ENCODE measurements around the gene ATP5MC2.
"Not testable (repeated sequence)": the region's sequence is repeated elsewhere in the genome, so short reads cannot be mapped to it uniquely, and the experiment has no call there.

Gene ATP5MC2

DNA sequence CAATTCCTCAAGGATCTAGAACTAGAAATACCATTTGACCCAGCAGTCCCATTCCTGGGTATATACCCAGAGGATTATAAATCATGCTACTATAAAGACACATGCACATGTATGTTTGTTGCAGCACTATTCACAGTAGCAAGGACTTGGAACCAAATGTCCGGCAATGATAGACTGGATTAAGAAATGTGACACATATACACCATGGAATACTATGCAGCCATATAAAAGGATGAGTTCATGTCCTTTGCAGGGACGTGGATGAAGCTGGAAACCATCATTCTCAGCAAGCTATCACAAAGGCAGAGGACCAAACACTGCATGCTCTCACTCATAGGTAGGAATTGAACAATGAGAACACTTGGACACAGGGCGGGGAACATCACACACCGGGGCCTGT is 29.6 kb downstream of the ATP5MC2 start:
- H3K27ac Mint-ChIP-seq; H3K4me3 Mint-ChIP-seq; H3K36me3 Mint-ChIP-seq (ENCODE audit: low read depth); H3K4me1 Mint-ChIP-seq (ENCODE audit: low read depth); H3K9me3 Mint-ChIP-seq; H3K27me3 Mint-ChIP-seq (ENCODE audit: low read depth): not testable (repeated sequence)

DNA sequence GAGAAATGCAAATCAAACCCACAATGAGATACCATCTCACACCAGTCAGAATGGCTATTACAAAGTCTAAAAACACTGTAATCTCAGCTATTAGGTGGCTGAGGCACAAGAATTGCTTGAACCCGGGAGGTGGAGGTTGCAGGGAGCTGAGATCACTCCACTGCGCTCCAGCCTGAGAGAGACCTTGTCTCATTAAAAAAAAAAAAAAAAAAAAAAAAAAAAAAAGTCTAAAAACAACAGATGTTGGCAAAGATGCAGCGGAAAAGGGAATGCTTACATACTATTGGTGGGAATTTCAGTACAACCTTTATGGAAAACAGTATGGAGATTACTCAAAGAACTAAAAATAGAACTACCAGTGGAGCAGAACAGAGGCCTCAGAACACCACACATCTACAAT is 30.7 kb downstream of the ATP5MC2 start:
- Mint-ChIP-seq H3K4me3 (no peak overlapping the region), H3K36me3 (ENCODE audit: low read depth) (no peaks in the 10 kb centered on the region), H3K27ac (no peak overlapping the region), H3K4me1 (ENCODE audit: low read depth) (no peaks in the 10 kb centered on the region), H3K27me3 (ENCODE audit: low read depth) (peaks cover 6% of the 10 kb centered on the region), H3K9me3 (no peaks in the 10 kb centered on the region)

DNA sequence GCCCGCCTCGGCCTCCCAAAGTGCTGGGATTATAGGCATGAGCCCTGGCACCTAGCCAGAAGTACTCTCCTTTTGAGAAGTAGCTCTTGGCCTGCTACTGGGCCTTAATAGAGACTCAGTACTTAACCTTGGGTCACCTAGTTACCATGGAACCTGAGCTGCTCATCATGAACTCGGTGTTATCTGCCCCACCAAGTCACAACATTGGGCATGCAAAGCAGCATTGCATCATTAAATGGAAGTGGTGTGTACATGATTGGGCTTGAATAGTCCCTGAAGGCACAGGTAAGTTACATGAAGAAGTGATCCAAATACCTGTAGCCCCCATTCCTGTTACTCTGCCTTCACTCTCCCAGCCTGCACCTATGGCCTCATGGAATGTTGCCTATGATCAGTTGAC is 31.8 kb downstream of the ATP5MC2 start:
- H3K9me3 Mint-ChIP-seq, result no peaks in the 10 kb centered on the region
- H3K36me3 Mint-ChIP-seq (ENCODE audit: low read depth), result no peaks in the 10 kb centered on the region
- peaks cover 6% of the 10 kb centered on the region for H3K27me3 Mint-ChIP-seq (ENCODE audit: low read depth)
- H3K4me3 Mint-ChIP-seq, result no peak overlapping the region
- H3K4me1 Mint-ChIP-seq (ENCODE audit: low read depth), result no peaks in the 10 kb centered on the region
- H3K27ac Mint-ChIP-seq, result no peak overlapping the region

DNA sequence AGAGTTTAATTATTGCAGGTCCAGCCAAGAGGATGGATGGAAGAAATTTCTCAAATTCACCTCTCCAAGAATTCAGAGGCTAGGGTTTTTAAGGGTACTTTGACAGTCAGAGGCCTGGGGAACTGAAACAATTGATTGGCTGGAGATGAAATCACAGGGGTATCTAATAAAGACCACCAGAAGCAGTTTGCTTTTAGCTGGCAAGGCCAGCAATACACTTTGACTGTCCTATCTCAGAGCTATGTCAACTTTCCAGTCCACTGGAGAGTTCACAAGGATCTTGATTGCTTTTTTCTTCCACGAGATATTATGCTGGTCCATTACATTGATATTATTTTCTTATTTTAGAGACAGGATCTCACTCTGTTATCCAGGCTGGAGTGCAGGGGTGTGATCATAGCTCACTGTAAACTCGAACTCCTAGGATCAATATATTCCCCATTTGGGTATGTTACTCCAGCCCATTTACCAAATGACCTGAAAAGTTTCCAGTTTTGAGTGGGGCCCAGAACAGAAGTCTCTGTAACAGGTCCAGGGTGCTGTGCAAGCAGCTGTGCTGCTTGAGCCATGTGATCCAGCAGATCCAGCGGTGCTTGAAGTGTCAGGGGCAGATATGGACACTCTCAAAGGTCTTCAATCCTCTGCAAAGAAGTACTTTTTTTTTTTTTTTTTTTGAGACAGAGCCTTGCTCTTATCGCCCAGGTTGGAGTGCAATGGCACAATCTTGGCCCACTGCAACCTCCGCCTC is 32.5 kb downstream of the ATP5MC2 start:
- Mint-ChIP-seq H3K4me1 (ENCODE audit: low read depth) (no peaks in the 10 kb centered on the region), H3K9me3 (no peaks in the 10 kb centered on the region), H3K4me3 (no peak overlapping the region), H3K36me3 (ENCODE audit: low read depth) (no peaks in the 10 kb centered on the region), H3K27ac (no peak overlapping the region), H3K27me3 (ENCODE audit: low read depth) (peaks cover 6% of the 10 kb centered on the region)

DNA sequence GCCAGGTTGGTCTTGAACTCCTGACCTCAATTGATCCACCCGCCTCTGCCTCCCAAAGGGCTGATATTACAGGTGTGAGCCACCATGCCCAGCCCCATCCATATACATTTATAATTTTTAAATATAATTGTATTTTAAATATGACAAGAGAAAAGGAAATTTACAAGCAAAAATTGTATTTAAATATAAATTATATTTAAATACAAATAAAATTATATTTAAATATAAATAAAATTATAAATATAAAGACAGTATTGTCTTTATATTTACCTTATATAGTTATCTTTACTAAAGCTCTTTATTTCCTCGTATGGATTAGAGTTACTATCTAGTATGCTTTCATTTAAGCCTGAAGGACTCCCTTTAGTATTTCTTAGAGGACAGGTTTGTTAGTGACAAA is 37.8 kb downstream of the ATP5MC2 start:
- Mint-ChIP-seq H3K27me3 (ENCODE audit: low read depth) (peaks cover 3% of the 10 kb centered on the region), H3K4me3 (no peak overlapping the region), H3K36me3 (ENCODE audit: low read depth) (no peaks in the 10 kb centered on the region)

DNA sequence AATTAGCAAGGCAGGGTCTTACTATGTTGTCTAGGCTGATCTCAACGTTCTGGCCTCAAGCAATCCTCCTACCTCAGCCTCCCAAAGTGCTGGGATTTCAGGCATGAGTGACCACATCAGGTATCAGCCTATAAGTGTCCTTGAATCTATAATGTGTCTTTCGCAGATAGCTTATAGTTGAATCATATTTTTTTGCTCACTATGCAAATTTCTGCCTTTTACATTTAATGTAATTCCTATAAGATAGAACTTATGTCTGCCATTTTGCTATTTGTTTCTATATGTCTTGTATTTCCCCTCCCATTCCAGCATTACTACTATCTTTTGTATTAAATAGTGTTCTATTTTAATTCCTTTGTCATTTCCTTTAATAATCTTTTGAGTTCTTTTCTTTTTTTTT is 39.2 kb downstream of the ATP5MC2 start:
- H3K27me3 Mint-ChIP-seq (ENCODE audit: low read depth), result peaks cover 6% of the 10 kb centered on the region

More for the DNA sequence above, 37.8 kb downstream of the ATP5MC2 start:
- Mint-ChIP-seq H3K27ac (no peak overlapping the region), H3K9me3 (no peaks in the 10 kb centered on the region), H3K4me1 (ENCODE audit: low read depth) (no peaks in the 10 kb centered on the region)

DNA sequence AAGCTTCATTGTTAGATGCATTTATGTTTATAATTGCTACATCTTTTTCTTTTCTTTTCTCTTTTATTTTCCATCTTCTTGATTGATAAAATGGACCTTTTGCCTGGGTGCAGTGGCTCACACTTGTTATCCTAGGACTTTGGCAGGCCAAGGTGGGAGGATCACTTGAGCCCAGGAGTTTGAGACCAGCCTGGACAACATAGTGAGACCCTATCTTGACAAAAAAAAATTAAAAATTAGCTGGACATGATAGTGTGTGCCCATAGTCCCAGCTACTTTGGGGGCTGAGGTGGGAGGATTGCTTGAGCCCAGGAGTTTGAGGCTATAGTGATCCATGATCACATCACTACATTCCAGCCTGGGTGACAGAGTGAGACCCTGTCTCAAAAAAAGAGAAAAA is 40.2 kb downstream of the ATP5MC2 start:
- not testable (repeated sequence) for H3K27ac Mint-ChIP-seq; H3K4me1 Mint-ChIP-seq (ENCODE audit: low read depth); H3K9me3 Mint-ChIP-seq; H3K4me3 Mint-ChIP-seq; H3K36me3 Mint-ChIP-seq (ENCODE audit: low read depth)
- peaks cover 12% of the 10 kb centered on the region for H3K27me3 Mint-ChIP-seq (ENCODE audit: low read depth)

More for the DNA sequence above, 39.2 kb downstream of the ATP5MC2 start:
- Mint-ChIP-seq H3K36me3 (ENCODE audit: low read depth) (no peaks in the 10 kb centered on the region), H3K27ac (no peak overlapping the region), H3K9me3 (no peaks in the 10 kb centered on the region), H3K4me1 (ENCODE audit: low read depth) (no peaks in the 10 kb centered on the region), H3K4me3 (no peak overlapping the region)

DNA sequence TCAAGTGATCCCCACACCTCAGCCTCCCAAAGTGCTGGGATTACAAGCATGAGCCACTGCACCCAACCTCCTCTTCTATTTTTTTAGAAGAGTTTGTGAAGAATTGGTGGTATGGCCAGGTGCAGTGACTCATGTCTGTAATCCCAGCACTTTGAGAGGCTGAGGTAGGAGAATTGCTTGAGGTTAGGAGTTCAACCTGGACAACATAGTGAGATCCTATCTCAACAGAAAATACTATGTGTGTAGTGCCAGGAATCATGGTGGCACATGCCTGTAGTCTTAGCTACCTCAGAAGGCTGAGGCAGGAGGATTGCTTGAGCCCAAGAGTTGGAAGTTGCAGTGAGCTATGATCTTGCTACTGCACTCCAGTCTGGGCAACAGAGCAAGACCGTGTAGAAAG is 44.2 kb downstream of the ATP5MC2 start:
- H3K27me3 Mint-ChIP-seq (ENCODE audit: low read depth), result peaks cover 13% of the 10 kb centered on the region
- no peak overlapping the region for H3K4me3 Mint-ChIP-seq
- H3K27ac Mint-ChIP-seq, result no peak overlapping the region
- H3K36me3 Mint-ChIP-seq (ENCODE audit: low read depth), result no peaks in the 10 kb centered on the region
- peaks cover 4% of the 10 kb centered on the region for H3K4me1 Mint-ChIP-seq (ENCODE audit: low read depth)
- no peaks in the 10 kb centered on the region for H3K9me3 Mint-ChIP-seq

DNA sequence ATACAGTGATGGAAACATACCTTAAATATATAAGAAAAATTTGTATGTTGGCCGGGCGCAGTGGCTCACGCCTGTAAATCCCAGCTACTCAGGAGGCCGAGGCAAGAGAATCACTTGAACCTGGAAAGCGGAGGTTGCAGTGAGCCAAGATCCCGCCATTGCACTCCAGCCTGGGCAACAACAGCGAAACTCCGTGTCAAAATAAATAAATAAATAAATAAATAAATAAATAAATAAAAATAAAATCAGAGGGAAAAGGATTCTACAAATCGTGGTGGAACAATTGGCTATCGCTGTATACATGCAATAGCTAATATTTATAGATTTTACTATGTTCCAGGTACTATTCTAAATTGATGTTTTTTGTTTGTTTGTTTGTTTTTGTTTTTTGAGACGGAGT is 48.0 kb downstream of the ATP5MC2 start:
- H3K4me1 Mint-ChIP-seq (ENCODE audit: low read depth), result peaks cover 30% of the 10 kb centered on the region
- H3K27ac Mint-ChIP-seq, result no peak overlapping the region

DNA sequence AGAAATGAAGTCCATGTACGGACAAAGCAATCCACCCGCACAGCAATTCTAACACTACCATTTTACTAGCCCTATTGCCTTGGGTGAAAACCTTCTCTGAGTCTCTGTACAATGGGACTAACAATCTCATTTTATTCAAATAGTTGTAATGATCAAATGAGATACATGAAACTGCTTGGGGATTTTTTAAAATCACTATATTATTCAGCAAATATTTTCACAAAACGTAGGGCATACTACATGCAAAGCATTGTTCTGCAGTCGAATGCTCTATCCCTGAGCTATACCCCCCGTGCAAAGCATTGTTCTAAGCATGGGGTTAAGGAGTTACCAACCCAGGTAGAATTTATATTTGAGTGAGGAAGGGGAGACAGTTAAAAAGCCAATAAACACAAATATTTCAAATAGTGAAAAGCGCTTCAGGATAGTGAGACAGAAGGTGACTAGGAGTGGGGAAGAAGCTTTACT is 49.1 kb downstream of the ATP5MC2 start:
- H3K4me1 Mint-ChIP-seq (ENCODE audit: low read depth), result peaks cover 32% of the 10 kb centered on the region

More for the DNA sequence above, 48.0 kb downstream of the ATP5MC2 start:
- H3K4me3 Mint-ChIP-seq, result no peak overlapping the region
- no peaks in the 10 kb centered on the region for H3K9me3 Mint-ChIP-seq
- H3K27me3 Mint-ChIP-seq (ENCODE audit: low read depth), result peaks cover 10% of the 10 kb centered on the region
- peaks cover 3% of the 10 kb centered on the region for H3K36me3 Mint-ChIP-seq (ENCODE audit: low read depth)

DNA sequence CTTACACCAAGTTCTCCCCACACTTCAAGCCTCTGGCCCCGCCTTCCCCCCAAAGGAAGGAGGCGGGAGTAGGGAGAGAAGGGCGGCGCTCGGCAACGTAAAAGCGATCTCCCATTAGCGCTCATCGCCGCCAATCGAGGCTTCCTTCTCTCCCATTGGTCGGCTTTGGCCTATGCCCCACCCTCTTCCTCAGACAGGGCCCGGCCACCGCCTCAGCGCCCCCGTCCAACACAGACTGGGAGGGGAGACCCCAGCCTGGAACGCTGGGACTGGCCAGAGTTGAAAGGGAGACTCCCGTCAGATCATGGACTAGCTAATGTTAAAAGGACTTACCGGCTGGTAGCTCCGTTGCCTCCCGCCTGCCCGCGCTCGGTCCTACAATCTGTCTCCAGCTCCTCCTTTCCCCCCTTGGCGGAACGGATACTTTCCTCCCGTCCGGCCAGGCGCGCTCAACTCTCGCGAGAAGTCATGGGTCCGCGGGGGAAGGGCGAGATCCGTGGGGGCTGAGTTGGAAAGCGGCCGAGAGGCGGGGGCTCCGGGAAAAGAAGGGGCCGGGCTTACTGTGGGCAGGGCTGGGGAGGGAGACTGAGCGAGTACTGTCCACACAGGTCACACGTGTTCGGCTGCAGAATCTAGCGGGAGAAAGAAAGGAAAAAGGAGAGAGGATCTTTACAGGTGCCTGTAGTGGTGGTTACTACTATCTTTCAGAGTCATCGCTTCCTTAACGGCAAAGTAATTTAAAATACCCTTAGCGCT is 49.8 kb downstream of the ATP5MC2 start, which contains the start of gene ATF7:
TSS of gene ATF7 (minus strand) at position 437 of the 756 bp plus-strand sequence. CDS start 25,382 bp downstream, outside the sequence.
- H3K4me3 Mint-ChIP-seq, result peak within 1 kb of the TSS; percentile 100
- H3K27ac Mint-ChIP-seq, result peak within 1 kb of the TSS; percentile 94
- H3K27me3 Mint-ChIP-seq (ENCODE audit: low read depth), result peaks cover 5% of the 10 kb centered on the region
- H3K4me1 Mint-ChIP-seq (ENCODE audit: low read depth), result peaks cover 32% of the 10 kb centered on the region
- no peaks in the 10 kb centered on the region for H3K9me3 Mint-ChIP-seq
- peaks cover 3% of the 10 kb centered on the region for H3K36me3 Mint-ChIP-seq (ENCODE audit: low read depth)

More for the DNA sequence above, 49.1 kb downstream of the ATP5MC2 start:
- Mint-ChIP-seq H3K36me3 (ENCODE audit: low read depth) (peaks cover 3% of the 10 kb centered on the region), H3K9me3 (no peaks in the 10 kb centered on the region), H3K4me3 (peak overlapping the region; percentile 100), H3K27ac (peak overlapping the region; percentile 94), H3K27me3 (ENCODE audit: low read depth) (peaks cover 7% of the 10 kb centered on the region)

DNA sequence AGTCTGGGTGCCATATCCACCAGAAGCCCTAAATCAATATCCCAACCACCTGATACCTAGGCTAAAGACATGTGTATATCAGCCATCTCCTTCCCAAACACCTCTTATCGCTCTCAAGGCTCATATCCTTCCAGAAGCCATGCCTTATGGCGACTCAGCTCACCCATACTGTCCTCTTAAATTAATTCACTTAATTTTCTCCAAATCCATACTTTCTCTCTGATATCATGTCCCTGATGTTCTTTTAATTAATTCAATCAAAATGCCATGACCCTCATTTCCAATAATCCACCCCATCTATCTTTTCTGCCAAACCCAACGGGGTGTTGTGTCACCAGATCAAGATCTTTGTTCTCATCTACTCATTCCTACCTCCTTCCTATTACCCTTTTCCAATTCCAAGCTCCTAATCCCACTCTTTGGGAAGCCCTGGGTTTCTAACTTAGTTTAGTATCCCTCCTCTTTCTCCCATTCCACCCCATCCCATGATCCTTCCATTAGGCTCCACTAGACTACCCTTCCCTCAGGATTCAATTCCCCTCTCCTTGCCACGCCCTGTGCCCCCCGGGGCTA is 50.4 kb downstream of the ATP5MC2 start:
- Mint-ChIP-seq H3K4me1 (ENCODE audit: low read depth) (peaks cover 32% of the 10 kb centered on the region), H3K27me3 (ENCODE audit: low read depth) (no peaks in the 10 kb centered on the region), H3K27ac (peak overlapping the region; percentile 94), H3K36me3 (ENCODE audit: low read depth) (peaks cover 3% of the 10 kb centered on the region), H3K4me3 (peak overlapping the region; percentile 100), H3K9me3 (no peaks in the 10 kb centered on the region)

DNA sequence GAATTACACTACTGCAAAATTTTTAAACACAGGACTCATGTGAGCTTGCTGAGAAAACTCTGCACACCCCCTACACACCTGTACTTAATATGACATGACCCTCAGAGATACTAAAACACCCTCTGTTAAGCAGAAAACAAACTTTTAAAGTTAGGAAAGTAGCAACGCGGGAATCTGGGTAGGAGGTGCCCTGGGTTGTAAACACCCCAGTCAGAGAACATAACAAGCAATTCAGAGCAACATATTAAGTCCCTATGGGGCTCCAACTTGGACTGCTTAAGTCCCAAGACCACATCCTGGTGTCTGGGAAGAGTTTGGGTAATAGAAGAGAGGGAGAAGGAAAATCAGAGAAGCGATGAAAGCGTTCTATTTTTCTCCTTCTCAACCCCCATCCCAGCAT is 50.9 kb downstream of the ATP5MC2 start:
- Mint-ChIP-seq H3K4me3 (peak overlapping the region; percentile 100), H3K27ac (no peak overlapping the region), H3K9me3 (no peaks in the 10 kb centered on the region), H3K27me3 (ENCODE audit: low read depth) (no peaks in the 10 kb centered on the region), H3K4me1 (ENCODE audit: low read depth) (peaks cover 32% of the 10 kb centered on the region), H3K36me3 (ENCODE audit: low read depth) (peaks cover 3% of the 10 kb centered on the region)

DNA sequence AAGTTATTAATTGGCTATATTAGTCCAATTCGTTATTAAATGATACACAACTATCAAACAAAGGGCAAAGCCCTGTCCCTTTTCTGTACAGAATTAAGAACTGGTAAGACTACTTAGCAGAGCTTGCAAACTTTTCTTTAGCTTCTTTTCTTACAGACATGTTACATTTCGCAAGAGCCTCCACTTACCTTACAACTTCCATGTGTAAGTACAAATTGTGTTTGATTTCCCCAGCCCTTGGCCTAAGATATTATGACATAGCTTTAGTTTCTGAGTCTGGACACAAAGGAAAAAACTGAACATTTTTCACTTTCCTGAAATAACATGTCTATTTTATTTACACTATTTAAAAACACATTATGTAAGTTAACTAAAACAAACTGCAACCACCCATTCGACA is 51.4 kb downstream of the ATP5MC2 start:
- no peaks in the 10 kb centered on the region for H3K9me3 Mint-ChIP-seq
- H3K4me3 Mint-ChIP-seq, result peak overlapping the region; percentile 100
- H3K27me3 Mint-ChIP-seq (ENCODE audit: low read depth), result no peaks in the 10 kb centered on the region
- H3K36me3 Mint-ChIP-seq (ENCODE audit: low read depth), result peaks cover 3% of the 10 kb centered on the region
- no peak overlapping the region for H3K27ac Mint-ChIP-seq
- H3K4me1 Mint-ChIP-seq (ENCODE audit: low read depth), result peaks cover 32% of the 10 kb centered on the region

Measured in T-helper 1 cell treated with Interleukin-12 subunit alpha and Interleukin-12 subunit beta and Interleukin-4 antibody, amounts not matched to agents 30 μg/mL and 1 μg/mL, for 36 hours (primary cell).